Activated CD4-positive, CD25-positive, alpha-beta regulatory T cell (primary cell): ENCODE measurements around the gene FNDC10.
A peak's percentile ranks its signal among the peaks of the same experiment; 100 is the strongest.

Source experiments
- DNase-seq, 4 experiments: peaks; one replicate each; lab custom pipeline; 2025; lab: John Stamatoyannopoulos, UW

Gene FNDC10

GRCh38 chr1:1616045-1616790 is 16.3 kb upstream of the FNDC10 start:
- no peak for DNase-seq

- DNase-seq, result peak; percentile 95 to 99 (median 96)
Measured at GRCh38 chr1:1615256-1616044, 15.5 kb upstream of the FNDC10 start, which contains the start of gene MIB2. TSS of gene MIB2 (plus strand) at chr1:1615500. CDS start at chr1:1623453, 7,953 bp downstream.

- DNase-seq, result no peak
Measured at GRCh38 chr1:1614954-1615255, 15.0 kb upstream of the FNDC10 start.

GRCh38 chr1:1614204-1614953 is 14.4 kb upstream of the FNDC10 start:
- DNase-seq, result no peak

- DNase-seq, result no peak
Measured at GRCh38 chr1:1613509-1614082, 13.7 kb upstream of the FNDC10 start.

- DNase-seq, result no peak
Measured at GRCh38 chr1:1612104-1612400, 12.1 kb upstream of the FNDC10 start.

GRCh38 chr1:1610796-1611195 is 10.9 kb upstream of the FNDC10 start:
- no peak for DNase-seq

GRCh38 chr1:1609822-1610485 is 10.0 kb upstream of the FNDC10 start:
- no peak for DNase-seq

GRCh38 chr1:1606232-1606631 is 6.3 kb upstream of the FNDC10 start:
- no peak for DNase-seq

GRCh38 chr1:1605724-1606123 is 5.8 kb upstream of the FNDC10 start:
- DNase-seq, result no peak

- DNase-seq, result no peak
Measured at GRCh38 chr1:1605034-1605591, 5.2 kb upstream of the FNDC10 start.

GRCh38 chr1:1604374-1605033 is 4.6 kb upstream of the FNDC10 start:
- DNase-seq, result no peak

- no peak for DNase-seq
Measured at GRCh38 chr1:1603671-1604373, 3.9 kb upstream of the FNDC10 start.

- DNase-seq, result no peak
Measured at GRCh38 chr1:1602968-1603506, 3.1 kb upstream of the FNDC10 start.

GRCh38 chr1:1602304-1602967 is 2.5 kb upstream of the FNDC10 start:
- no peak for DNase-seq

- no peak for DNase-seq
Measured at GRCh38 chr1:1601564-1602303, 1.8 kb upstream of the FNDC10 start.

- no peak for DNase-seq
Measured at GRCh38 chr1:1600861-1601563, 1.1 kb upstream of the FNDC10 start.
